Activated T-cell treated with anti-CD3 and anti-CD28 coated beads, Interleukin-2, amount 50 U/mL, for 48 hours (primary cell): ENCODE measurements around the gene FHL2.
"Not testable (repeated sequence)": the region's sequence is repeated elsewhere in the genome, so short reads cannot be mapped to it uniquely, and the experiment has no call there.

Experiments
- DNase-seq, 2 experiments: peaks; one replicate each; pipeline ENCODE4 v3.0.0-alpha.2; 2020

The FHL2 gene

DNA sequence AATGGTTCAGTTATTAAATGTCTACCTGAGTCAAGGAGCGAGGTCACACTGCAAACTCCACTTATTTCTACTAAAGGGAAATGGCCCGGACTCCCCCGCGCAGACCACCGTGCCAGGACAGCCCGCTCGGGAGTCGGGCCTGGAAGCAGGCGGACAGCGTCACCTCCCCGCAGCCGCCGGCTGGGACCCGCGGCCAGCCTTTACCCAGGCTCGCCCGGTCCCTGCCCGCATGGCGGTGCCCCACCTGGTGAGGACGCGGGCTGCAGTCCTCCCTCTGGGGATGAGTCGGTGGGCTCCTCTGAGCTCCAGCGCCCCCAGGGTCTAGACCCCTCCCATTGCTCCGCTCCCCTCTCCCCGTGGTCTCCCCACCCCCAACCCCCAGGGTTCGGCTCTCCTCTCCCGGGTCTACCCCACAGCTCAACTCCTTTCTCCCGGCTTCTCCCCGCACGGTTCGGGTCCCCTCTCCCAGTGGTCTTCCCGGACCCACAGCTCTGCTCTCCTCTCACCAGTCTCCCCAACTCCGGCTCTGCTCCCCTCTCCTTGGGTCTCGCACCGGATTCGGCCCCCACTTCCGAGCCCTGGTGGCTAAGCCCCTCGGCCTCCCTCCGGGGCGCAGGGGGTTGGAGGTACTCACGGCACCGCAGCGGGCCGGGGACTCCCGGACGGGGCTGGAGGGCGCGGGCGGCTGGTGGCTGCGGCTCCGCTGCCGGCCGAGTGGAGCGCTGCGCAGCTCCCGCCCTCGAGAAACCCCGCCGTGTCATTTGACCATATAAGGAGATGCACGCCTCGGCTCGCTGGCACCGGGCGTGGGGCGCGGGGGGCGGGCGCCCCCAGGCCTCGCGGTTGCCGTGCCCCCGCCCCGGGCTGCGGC, at the start of gene FHL2:
FHL2 (minus strand) TSS at position 716 of the 871 bp plus-strand sequence. CDS start 12,535 bp downstream, outside the sequence.
- peak; percentile 75 to 82 for DNase-seq

DNA sequence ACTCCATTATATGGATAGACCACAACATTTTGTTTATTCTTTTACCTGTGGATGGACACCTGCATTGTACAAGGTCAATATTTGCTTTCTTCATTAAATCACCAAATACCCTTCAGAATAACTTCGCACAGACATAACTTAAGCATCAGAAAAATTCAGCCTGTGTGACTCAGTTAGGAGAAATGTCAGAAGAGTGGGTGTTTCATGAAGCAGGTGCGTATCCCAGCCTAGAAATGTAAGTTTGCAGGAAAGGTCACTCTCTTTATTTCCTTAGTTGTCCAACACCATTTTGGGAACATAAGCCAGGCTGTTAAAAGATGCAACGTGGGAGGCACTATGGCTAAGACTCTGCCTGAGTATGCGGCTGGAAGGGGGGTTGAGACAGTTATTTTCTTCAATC, 48.6 kb upstream of the FHL2 start:
- DNase-seq, result no peak

DNA sequence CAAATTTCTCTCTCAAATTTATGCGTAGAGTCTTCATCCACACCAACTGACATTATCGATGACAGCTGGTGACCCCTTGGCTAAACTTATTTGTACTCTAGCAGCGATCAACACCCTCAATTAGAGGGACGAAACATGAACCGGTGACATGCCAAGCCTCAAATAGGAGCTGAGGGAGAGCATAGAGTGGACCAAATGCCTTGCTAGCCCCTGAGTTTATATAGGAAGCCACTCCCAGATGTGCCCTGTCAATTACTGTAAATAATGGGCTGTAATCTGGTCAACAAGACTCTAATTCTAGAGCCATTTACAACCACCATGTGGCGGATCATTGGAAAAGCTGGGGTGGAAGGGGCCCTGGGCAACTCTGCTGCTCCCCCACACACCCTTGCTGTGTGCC, 47.6 kb upstream of the FHL2 start:
- no peak for DNase-seq

DNA sequence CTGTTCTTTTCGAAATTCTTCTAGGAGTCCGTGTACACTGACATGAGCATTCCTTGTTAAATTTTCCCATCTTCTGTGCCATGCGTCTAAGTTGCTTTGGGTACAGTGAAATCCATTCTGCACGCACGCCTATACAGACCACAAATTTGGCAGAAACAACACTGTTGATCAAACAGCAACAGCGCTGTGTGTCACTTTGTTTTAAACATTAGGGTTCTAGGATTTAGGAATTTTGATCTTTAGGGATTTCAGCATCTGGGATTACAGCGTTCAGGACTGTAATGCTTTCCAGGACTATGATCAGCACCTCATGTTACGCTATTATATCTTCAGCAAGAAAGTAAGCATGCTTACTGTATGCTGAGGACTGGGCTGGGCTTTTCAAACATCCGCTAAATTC, 47.1 kb upstream of the FHL2 start:
- DNase-seq, result no peak

GRCh38 chr2:105445498-105445897, 46.6 kb upstream of the FHL2 start:
- DNase-seq, result no peak

DNA sequence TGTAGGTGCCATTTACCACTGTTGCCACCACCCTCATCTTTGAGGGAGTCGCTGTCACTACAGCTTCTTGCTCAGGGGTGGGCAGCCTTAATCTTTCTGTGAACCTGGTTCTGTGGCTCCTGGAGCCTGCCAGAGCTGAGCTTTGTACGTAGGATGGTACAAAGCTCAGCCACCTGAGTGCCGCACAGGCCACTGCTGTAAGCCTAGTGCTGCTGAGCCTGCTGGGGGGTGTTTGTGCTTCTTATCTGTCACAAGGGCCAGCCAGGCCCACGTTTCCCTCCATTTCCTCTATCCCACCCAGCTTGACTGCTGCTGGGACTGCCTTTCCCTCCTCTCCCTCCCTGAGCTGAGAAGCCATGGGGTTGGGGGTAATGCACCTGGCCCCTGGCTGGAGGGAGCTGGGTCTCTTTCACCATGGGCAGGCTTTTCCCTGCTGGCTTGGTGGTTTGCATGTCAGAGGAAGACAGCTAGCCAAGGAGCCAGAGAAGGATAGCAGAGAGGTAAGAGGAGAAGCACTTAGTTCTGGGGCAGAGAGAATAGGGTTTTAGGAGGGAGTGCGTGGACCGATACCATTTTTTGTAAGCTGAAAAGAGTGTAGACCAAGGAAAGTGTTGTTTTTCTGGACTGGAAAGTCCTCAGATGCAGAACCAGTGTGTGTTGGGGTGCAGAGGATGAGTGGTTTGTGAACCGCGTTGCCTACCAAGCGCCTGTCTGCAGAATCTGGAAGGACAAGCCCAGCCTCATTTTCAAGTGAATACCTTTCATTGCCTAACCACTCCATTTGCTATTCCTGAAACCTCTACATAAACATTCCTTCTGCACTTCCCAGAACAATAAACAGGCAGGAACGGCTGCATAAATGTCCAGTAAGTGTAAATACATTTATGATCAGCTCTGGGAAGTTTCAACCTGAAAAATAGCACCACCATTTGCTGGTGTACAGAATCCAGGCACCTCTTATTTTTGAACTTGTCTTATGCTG, 45.1 kb upstream of the FHL2 start:
- DNase-seq, result no peak

GRCh38 chr2:105442721-105443120, 43.9 kb upstream of the FHL2 start:
- no peak for DNase-seq

GRCh38 chr2:105442056-105442455, 43.2 kb upstream of the FHL2 start:
- DNase-seq, result no peak

- DNase-seq, result no peak
Measured at GRCh38 chr2:105439141-105439540, 40.3 kb upstream of the FHL2 start.

DNA sequence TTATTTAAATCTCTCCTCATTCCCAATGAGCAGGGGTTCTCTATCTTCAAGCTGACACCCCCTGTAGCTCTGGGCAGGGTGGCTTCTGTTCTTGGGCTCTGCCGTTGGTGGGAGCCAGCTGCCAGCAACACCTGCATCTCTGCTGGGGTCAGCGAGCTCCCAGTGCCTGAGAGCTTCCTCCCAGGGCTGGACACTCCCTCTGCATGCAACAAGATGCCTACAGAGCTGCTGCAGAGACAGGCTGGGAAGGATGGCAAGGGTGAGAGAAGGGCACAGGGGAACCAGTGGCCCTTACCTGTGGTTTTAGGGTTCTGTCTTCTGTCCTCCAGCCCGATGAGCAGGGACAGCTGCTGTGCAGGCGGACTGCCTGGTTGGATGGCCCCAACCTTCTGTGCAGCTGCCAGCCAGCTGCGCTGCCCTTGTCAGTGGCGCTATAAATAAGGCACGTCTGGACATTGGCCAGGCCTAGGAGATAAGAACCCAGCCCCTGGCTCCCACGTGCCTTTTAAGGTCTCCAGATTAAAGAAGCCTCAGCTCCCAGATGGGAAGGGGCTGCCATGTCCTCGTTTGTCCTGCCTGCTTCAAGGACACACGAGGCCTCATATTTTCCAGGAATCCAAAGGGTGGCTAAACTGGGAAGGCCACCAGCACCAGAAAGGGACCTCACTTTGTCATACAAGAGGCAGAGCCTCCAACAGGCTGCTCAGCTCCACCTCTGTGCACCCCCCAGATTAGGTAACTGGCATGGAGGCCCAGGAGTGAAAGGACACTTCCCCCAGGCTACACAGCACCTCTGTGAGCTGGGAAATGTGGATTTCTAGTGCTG, 39.5 kb upstream of the FHL2 start:
- no peak for DNase-seq

DNA sequence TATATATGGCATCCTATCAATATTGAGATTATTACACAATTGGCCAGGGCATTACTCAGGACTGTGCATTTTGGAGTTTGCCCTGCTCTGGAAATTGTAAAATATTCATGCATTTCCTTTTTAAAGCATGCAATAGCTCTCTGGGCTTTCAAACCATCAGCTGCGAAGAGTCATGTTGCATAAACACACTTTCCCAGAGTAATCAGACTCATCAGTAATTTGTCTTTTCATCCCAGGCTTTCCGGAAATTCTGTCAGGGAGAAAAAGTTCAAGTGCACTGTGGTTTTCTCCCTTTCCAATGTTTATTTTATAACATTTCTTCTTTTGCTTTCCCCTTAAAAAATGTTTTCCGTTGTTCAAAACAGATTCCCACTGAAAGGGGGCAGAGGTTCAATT, 38.9 kb upstream of the FHL2 start:
- DNase-seq, result no peak

DNA sequence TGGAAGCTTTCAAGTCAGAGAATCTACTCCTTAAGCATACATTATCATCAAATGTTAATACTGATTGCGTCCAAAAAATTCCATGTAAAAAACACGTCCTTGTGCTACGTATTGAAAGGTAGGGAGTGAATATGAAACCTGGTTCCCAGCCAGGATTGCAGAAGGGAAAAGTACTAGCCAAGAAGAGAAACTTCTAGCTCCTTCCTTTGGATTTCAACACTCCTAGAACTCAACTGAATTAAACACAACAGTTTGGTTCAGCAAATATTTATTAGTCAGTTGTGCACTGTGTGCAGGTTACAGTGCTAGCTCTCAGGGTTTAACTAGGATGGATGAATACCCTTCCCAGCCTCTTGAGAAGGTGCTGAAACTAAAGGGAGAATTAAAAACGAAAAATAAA, 33.9 kb upstream of the FHL2 start:
- DNase-seq, result no peak

DNA sequence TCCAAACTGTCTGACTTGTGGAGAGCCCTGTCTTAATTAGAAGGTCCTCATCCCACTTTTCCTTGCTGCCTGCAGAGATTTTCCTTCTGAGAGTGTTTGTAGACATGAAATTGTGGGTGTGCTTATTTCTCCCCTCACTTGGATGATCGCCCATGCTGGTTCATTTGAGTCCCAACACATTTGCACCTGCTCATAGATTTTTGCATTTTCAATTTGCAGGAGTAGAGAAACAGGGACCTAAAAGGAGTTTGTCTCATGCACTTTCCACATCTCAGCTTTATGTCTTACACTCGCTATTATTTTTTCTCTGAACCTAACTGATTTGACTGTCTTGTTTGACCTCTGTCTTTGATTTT, 33.2 kb upstream of the FHL2 start:
- no peak for DNase-seq

- no peak for DNase-seq
Measured at GRCh38 chr2:105431367-105432043, 32.7 kb upstream of the FHL2 start.

DNA sequence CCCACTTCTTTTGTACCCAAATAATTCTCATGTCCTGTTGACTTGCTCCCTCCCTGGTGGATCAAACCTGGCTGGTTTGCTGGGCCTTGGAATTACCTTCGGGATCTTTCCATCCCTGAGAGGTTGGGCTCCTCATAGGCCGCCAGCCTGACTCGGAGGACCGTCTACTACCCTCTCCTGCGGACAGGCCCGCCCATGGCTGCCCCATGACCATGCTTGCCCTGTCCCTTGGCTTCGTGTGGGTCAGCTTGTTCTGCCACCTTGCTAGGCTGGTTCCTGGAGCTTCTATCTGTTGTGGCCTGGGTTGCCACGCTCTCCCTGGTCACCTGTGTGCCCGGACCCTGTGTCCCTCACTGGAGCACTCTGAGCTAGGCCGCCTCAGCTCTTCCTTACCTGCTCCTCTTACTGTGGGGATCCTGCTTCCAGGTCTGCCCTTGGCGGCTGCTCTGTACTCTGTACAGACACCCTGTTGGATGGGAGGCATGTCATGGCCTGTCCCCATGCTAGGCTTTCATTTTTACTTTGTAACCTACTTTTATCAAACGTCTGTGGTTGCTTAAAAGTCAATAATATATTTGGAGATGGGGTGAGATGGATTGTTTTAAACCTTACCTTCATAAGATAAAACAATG, 29.7 kb upstream of the FHL2 start:
- no peak for DNase-seq

DNA sequence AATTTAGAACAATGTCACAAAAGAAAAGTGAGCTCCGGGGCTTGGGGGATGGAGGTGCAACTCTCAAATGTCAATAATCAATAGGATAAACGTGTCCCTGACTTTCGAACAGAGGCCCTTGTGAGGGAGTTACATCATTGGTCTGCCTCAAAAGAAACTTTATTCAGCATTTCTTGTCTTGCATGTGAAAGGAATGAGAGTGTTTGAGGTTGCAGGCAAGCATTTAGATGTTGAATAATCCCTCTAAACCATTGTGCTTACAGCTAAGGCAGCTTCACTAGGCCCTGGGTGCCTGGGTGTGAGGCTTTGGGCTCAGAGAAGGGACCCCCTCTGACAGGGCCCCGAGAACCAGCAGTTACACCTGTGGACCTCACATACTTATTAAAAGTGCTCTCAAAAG, 28.6 kb upstream of the FHL2 start:
- DNase-seq, result no peak

DNA sequence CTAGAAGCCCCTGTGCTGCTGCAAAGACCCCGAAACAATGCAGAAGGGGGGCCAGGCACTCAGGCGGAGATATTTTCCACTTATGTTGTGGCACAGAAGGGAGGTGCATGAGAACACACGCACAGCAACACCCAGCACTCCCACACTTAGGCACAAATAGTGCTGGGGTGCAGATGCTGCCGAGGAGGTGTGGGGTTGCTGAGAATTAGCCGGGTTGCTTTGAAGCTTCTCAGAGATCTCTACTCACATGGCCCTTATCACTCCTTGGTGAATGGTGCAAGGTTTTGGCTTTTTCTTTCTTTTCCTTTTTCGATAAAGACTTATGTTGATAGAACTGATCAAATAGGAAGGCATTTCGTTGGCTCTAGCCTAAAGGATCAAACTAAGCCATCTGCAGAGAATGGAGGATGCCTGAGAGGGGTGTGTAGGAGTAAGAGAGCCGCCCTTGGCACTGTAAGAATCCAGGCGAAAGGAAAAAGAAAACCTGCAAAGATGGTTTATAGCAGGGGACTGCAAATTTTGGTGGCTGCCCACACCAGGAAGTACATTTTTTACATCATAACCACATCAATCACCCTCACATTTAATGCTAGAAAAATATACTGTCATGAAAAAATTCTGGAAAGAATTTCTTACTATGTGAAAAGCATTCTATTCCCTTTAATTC, 27.9 kb upstream of the FHL2 start:
- DNase-seq, result no peak

GRCh38 chr2:105425936-105426625, 27.2 kb upstream of the FHL2 start:
- no peak for DNase-seq

DNA sequence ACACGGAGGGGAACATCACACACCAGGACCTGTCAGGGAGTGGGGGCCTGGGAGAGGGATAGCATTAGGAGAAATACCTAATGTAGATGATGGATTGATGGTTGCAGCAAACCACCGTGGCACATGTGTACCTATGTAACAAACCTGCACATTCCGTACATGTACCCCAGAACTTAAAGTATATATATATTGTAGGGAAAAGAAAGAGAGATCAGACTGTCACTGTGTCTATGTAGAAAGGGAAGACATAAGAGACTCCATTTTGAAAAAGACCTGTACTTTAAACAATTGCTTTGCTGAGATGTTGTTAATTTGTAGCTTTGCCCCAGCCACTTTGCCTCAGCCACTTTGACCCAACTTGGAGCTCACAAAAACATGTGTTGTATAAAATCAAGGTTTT, 26.0 kb upstream of the FHL2 start:
- DNase-seq, result not testable (repeated sequence)

- no peak for DNase-seq
Measured at GRCh38 chr2:105422801-105423200, 23.9 kb upstream of the FHL2 start.

GRCh38 chr2:105421053-105421452, 22.2 kb upstream of the FHL2 start:
- DNase-seq, result no peak
